Stimulated activated CD4-positive, alpha-beta T cell treated with anti-CD3 and anti-CD28 coated beads, Interleukin-15, amount 100 ng/mL, for 24 hours (primary cell): ENCODE measurements around the gene GORASP1.

ENCODE experiments used
- DNase-seq: peaks from one replicate; pipeline ENCODE4 v3.0.0-alpha.2; 2020

GORASP1 gene

DNA sequence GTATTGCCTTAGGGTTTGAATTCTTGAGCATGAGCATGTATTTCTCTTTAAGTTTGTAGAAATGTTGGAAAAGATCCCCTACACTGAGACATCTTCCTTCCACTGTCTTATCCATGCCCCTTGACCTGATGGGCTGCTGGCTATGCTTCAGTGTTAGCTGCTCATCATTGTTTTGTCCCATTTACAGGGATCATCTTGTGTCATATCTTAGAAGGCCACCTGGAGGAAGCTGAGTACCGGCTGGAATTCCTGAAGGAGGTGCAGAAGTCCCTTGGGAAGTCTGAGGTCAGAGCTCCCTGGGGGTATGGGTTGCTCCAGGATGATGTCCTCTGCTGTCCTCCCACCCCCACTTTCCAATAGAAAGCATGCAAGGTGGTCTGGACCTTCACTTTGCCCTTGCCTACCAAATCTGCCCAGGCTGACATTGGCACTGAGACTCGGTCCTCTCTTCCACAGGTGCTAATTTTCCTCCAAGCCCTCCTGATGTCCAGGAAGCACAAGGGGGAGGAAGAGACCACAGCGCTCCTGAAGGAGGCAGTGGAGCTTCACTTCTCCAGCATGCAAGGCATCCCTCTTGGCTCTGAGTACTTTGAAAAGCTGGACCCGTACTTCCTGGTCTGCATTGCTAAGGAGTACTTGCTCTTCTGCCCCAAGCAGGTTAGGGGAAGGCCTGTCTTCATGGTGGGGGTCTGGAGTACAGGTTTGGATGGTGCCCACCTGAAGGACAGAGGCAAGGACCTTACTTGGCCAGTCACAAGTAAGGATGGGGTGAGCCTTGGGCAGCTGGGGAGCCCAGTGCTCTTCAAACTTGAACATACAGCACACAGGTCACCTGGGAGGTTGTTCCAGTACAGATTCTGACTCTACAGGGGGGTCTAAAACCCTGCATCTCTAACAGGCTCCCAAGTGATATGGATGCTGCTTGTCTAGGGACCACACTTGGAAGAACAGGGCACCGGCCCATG is 17.7 kb upstream of the GORASP1 start:
- no peak for DNase-seq

DNA sequence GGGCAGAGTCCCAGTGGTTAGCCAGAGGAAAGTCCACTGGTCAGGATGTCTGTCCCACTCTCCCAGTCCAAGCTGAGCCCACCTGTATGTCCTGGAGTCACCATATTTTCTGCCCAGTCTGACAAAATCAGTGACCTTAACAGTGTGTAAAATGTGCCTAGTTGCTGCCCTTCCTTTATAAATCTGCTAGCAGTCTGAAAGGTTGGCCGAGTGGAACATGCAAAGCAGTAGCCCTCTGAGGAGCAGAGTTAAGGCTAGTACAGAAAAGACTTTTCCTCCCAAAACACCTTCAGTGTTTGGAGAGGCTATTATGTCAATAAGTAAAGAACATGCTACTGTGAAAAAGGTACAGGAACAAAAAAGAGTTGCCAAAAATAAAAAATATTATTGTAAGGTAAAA is 15.4 kb upstream of the GORASP1 start:
- DNase-seq, result no peak

DNA sequence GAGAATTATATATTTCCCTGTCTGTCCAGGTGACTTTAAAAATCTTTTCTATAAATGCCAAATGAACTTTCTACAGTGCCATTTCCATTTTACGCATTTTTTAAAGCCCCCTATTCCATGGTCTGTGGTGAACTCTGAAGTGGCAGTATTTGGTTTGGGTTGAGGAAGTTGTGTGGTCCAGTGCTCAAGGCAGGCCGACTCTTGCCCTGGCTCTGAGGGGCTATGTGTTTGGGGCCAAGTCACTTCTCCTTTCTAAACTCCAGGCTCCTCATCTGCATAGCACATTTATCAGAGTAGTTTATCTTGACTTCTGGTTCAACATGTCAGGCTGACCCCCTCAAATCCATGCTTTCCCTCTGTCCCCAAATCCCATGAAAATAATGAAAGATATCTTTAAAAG is 14.2 kb upstream of the GORASP1 start:
- no peak for DNase-seq

DNA sequence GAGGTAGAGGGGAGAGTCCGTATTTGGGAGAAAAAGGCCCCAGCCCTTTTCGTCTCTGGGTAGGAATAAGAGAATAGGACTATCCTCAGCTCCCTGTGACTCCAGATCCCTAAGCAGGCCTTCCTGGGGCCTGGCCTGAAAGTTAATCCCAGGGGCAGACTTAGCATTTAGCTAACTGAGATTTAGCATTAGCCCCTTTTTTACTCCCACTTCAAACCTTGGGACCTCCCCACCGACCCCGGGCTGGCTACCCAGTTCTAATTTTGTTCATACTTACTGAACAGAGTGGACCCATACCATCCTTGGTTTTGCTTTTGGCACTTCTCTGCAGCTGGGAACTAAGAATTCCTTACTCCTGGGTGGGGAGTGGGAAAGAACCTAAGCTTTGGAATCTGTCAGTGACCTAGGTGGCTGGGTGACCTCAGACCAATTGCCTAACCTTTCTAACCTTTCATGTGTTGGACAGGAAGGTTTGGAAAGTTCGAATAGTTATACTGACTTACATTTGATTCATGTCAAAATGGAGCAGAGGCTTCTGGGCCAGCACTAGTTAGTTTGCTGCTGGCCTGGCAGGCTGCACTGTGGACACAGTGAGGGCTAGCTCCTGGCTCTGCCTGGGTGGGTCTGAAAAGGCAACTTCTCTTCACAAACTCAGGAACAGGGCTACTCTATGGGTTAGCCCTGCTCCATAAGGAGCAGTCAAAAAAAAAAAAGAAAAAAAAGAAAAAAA is 11.7 kb upstream of the GORASP1 start:
- DNase-seq, result no peak

DNA sequence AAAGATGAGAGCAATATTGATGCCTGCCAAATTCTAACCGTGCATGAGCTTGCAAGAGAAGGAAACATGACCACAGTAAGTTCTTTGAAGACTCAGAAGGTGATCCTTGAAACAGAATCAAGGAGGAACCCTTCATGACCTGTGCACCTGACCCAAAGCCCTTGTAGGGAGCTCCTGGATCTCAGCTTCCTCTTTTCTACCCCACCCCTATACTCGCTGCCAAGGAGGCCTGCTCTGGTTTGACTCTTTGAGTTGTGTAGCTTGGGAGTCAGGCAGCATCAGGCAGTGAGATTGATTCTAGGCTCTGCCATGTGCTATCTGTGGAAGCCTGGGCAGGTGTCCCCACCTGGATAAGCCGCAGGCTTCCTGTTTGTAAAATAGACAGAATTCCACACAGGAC is 10.7 kb upstream of the GORASP1 start:
- no peak for DNase-seq

DNA sequence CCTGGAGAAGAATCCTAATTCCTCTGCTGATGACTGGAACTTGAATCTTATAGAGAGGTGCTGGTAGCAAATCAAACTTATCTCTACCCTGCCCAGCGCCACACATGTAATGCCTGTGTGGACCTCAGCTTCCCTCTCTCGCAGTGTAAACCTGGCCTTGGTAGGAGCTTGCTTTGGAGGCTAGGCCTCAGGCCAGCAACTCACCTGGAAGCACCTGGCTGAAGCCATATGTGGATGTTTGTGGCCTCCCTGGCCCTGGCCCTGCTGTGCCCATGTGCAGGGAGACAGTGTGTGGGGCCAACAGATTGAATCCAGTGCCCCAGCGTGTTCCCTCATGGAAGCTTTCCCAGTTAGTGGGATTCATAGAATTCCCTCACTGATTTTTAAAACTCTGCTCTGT is 8.4 kb upstream of the GORASP1 start:
- no peak for DNase-seq

DNA sequence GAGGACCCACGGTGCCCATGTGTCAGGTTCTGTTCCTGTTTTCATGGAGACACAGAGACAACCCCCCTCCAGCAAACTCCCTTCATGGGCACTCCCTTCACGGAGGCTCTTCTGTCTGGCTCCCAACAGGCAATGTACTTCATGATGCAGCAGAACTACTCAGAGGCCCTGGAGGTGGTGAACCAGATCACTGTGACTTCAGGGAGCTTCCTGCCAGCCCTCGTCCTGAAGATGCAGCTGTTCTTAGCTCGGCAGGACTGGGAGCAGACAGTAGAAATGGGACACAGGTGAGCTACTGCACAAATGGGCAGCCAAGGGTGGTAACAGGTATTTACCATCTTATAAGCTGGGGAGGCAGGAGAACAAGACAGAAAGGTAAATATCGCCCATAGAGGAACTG is 7.0 kb upstream of the GORASP1 start:
- DNase-seq, result no peak

DNA sequence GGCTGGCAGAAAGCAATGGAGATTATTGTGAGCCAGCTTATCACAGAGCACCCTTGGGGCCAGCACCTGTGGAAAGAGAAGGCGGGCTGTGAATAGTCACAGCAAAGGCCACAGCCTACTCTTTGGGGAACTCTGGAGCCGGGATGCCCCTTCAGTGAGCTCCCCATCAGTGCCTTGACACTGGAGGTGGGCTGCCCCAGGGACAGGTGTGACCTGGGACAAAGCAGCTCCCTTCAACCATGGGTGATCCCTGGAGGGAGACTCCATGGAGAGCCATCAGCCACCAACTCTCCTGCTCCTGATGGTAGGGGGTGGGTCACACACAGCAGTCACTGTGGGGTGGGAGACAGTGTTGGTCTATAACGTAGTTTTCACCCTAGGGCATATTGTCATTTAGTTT is 5.9 kb upstream of the GORASP1 start:
- no peak for DNase-seq

DNA sequence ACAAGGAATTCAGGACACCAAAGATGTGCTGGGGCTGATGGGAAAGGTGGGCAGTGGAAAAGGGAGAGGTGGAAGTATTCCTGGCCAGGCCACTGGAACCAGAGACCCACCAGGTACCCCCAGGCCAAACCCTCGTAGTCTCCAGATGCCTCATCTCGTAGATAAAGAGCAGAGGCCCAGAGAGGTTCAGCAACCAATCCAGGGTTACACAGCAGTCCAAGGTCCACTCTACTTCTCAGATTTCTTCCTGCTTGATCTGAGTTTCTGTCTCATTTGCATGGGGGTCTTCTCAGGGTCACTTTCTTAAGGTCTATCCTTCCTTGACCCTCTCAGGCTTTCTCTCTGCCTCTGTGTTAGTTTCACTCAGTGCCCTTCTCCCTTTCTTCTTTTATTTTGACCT is 5.1 kb upstream of the GORASP1 start:
- DNase-seq, result no peak

DNA sequence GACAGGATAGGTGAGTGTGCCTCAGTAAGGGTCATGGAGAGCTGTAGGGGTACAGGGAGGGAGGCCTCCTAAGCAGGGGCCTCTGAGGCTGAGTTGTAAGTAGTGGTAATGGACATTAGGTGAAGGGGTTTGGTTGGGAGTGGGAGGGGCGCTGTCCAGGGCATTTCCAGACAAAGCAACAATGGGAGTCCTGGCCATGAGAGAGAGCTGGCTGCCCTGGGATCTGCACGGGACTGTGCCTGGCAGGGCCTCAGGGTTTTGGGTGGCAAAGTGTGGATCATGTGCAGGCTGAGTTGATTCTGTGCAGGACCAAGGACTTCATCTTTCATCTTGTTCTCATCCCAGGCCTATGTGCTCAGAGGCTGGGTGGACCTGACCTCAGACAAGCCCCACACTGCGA is 4.7 kb upstream of the GORASP1 start:
- no peak for DNase-seq

DNA sequence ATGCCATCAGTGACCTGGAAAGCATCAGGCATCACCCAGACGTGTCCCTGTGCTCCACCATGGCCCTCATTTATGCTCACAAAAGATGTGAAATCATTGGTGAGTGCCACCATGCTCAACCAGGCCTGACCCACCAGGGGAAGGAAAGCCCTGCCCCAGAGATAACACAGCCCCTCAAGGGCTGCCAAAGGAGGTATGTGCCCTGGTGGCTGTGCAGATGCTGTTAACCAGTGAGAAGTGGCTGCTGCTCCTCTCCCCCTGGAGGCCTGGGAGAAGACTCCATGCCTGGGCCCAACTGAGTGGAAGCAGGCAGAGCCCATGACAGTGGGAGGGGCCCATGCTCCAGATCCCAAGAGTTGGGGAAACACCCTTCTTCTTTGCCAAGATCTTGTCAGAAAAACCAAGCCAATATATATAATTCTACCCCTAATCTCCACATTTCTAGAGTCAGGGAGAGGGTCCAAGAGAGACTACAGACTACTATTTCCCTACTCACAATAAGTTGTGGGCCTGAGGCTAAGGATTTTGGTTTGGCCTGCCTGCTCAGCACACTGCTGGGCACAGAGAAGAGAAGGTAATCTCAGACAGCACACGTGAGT is 2.7 kb upstream of the GORASP1 start:
- no peak for DNase-seq

DNA sequence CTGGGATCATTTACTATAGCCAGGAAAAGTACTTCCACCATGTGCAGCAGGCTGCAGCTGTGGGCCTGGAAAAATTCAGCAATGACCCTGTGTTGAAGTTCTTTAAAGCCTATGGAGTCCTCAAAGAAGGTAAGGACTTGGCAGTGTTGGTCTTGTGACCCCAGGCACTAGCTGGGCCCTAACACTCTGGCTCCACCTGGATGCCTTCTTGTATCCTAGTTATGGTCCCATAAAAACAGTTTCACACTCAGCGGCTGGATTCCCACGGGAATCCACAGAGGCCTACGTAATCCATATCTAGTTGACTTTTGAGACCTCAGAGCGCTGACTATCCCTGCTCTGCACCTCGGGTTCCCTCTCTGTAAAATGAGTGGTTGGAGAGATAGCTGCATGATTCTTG is 1.7 kb upstream of the GORASP1 start:
- no peak for DNase-seq

DNA sequence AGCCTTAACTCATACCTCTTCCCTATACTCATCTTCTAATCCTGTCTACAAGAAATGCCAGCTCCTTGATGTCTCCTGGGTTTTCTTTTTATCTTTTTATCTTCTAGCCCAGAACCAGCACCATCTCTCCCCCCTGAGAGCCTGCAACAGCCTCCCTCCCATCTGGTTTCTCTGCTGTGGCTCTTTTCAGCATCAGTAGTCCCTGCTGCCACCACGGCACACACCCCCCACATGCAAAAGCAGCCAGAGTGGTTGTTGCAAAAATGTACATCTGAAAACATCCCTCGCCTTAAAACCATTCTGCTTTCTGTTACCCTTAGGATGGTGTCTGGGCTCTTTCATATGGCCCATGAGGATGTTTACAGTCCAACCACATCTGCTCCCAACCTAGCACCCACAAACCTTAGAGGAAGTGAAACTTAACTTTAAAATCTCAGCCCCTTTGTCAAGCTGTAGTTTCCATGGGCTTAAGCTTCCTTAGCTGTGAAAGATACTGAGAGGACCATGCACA is 828 bp upstream of the GORASP1 start:
- DNase-seq, result peak; percentile 14

DNA sequence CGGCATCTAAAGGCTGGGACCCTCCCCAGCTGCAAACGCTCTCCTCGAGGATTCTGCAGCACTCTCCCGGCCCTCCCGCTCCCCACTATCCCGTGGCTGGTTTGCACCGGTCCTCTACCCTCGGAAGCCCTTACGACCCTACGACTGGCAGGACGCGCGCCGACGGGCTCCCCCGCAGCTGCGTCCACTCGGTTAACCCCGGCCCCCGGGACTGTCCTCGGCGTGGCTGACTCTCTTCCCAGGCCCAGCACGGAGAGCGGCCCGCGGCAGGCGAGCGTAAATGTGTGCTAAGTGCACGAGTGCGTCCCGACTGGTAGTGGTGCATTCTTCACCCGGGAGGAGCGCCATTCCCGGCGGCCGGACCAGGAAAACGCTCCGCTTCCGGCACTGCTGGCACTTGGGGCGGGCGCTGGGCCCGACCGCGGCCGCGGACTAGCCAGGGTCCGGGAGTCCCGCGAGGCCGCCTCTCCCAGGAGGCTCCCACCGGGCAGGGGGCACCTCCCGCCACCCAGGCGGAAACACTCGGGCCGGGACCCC is 508 bp downstream of the GORASP1 start:
- DNase-seq, result peak; percentile 43

DNA sequence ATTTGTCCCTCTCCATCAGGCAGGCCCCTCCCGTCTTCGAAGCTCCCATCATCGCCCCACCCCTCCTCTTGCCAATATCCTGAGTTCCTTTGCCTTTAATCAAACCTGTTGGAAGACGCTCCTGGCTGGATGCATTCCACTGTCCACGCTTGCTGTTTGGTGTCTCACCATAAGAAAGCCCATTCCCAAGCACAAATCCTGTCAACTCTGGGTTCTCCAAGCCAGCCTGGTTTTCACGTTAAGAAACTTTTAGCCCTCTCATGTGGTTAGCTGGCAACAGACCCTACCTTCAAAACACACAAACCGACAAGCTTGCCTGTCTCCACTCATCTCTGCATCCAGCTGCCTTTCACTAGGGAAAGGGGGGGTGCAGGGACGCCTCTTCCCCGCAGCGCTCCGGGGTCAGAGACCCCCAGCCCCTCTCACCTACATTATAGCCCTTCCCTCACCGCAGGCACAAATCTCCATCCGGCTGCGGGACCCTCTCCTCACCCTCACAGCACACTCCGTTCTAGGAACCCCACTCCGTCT is 1.1 kb downstream of the GORASP1 start:
- DNase-seq, result no peak

DNA sequence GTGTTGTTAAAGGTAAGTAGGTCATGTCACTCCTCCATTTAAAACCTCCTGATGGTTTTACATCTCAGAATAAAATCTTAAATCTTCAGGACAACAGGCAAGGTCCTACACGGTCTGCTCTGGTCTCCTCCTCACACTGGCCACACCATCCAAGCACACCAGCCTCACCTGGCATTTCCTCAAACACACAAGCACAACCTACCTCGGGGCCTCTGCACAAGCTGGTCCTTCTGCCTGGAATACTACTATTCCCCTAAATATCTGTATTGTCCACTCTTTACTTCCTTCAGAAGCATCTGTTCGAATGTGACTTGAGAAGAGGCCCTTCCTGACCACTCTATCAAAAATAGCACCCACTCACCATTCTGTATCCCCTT is 1.8 kb downstream of the GORASP1 start:
- DNase-seq, result no peak

DNA sequence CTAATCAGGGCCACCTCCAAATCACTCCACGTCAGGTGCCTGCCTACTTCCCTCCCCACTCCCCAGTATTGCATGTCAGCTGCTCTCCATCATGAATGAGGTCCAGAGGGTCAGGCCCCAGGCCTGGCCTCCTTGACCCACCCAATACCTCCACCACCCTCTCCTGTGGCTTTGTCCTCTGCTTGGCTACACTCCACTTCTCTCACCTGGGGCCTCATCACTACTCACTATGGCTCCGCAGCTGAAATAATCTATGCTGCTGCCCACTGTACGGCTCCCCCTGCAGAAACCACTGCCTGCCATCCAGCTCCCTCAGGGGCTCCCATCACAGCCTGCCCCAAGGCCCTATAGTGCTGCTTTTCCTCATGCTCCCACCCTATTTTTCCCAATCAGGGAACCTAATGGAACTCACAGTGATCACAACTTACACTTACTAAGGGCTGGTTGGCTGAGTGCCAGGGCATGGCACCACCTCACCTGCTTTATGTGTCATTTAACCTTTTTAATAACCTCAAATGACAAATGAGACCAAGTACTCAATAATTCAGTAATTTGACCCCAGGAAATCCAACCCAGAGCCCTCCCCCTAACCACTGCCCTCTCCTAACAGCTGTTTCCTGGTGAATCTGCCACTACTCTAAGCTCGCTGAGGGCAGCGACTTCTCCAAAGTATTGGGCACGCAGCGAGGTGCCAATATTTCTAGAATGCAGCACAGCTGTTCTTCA is 2.3 kb downstream of the GORASP1 start:
- peak; percentile 24 for DNase-seq

DNA sequence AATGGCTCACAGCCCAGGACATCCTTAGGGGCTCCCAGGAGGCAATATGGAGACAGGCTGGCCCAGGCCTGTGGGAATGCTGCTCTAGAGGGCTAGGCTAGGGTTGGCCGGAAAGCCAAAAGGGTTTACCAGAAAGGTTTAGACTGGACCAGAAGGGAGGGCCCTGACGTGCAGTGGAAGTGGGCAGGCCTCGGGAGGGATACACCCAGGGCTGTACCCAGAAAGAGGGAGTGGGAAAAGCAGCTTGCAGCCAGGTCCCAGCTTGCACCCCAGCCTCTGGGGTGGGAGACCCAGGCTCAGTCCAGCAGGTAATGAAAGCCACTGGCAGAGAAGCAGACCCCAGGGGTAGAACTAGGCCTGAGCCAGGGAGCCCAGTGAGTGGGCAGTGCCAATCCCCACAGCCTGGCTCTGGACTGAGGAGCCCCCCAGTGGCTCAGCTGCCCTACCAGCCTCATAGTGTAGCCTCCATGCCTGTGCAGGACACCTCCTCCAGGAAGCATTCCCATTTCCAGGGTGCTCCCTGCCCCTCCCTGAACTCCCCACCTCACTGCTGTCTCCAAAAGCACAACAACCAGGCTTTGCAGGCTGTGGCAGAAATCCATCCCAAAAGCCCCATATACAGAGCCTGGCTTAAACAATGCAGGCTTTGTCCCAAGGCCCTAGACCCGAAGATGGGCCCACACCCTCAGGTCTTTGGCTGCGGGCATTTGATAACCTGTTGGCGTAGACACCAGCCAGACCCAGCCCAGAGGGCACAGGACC is 3.5 kb downstream of the GORASP1 start:
- DNase-seq, result no peak

DNA sequence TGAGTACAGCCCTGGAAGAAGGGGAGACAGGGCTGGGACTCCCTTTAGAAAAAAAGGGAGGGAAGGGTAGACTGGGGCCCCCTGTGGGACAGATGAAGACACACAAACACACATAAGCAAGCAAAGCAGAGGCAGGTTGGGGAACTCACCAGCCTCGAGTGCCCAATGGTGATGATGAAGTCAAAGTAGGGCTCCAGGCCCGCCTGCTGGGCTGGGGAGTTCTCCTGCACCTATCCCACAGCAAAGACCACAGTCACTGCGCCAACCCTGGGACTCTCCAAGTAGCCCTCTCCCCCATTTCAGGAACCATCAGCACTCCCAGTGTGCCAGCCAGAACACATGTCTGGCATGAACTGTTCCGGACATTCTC is 4.1 kb downstream of the GORASP1 start:
- DNase-seq, result no peak

DNA sequence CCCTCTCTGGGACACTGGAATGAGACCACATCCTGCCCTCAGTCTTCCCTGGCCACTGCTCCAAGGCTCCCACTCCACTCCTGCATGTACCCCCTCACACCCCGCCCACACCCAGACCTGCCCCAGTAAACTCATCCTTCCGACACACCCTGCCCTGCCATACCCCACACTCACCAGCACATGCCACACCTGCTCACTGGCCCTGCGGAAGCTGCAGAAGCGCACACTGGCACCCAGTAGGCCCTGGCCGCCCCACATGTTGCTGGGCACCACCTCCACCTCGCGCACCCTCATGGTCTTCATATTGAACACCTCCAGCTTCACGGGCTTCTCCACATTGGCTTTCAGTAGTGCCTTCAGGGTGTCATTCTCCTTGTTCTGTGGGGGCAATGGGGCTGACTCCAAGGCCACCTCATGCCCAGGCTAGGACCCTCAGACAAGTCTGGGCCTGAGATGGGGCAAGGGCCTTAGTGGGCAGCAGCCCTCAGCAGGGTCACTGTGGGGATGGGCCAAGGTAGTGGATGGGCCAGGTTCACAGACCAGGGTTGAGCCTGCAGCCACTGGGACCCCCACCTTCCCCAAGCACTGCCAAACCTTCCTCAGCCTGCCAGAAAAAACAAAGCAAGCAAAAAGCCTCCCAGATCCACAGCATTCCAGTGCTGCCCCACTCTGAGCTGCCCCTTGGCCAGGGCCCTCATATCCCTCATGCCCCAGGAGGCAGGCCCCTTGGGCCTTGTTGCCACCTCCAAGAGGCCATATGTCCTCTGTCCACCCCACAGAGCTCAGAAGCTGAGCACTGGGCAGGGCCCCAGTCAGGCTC is 4.7 kb downstream of the GORASP1 start:
- DNase-seq, result no peak
